GM12878 (cell line): ENCODE results near the gene NAA20.

Experiments
- CEBPZ ChIP-seq: fragments of 150-350 bp; IDR thresholded peaks from 2 replicates; pipeline ENCODE4 v1.6.1; 2016; ENCODE audit warnings: low read depth, low read length
- CHD2 ChIP-seq: IDR thresholded peaks from 2 replicates; pipeline ENCODE4 v1.6.1; 2011; ENCODE audit warnings: low read depth, low read length, improper control_type of control experiment, borderline replicate concordance
- PBX3 ChIP-seq: IDR thresholded peaks from 2 replicates; pipeline ENCODE4 v1.6.1; 2011; ENCODE audit warnings: mild to moderate bottlenecking, low read depth, low read length, moderate library complexity; ENCODE audit not compliant: insufficient replicate concordance
- ZSCAN29 ChIP-seq: fragments of 450-650 bp; IDR thresholded peaks from 2 replicates; pipeline ENCODE4 v1.6.1; 2017; ENCODE audit warnings: mild to moderate bottlenecking, moderate library complexity

- TF ChIP-seq CEBPZ = no peak
- TF ChIP-seq ZSCAN29 = no peak
- TF ChIP-seq PBX3 = no peak
- no peak for TF ChIP-seq CHD2
Observed at GRCh38 chr20:20018366-20018765, 1.2 kb downstream of the NAA20 start.
